Peyer's patch (tissue), 4 donors: ENCODE measurements around the gene ILKAP.

Experiments used
- POLR2A ChIP-seq, 2 donors: fragments of 450-650 bp; IDR thresholded peaks; one replicate each; pipeline ENCODE4 v1.5.1; 2017; ENCODE audit warnings: antibody characterized with exemption in 2 of 2, mild to moderate bottlenecking in 2 of 2, moderate library complexity in 2 of 2
- TF ChIP-seq, protein P1 (sequence below), 6 experiments: fragments of 450-650 bp in 4 of 6; fragments of 200-600 bp in 2 of 6; sonication (generic) in 1 of 6; IDR thresholded peaks; one replicate each; pipeline ENCODE4 v1.5.1; 2017 to 2019; ENCODE audit warnings: antibody characterized with exemption in 6 of 6, mild to moderate bottlenecking in 3 of 6, moderate library complexity in 1 of 6

DNA sequence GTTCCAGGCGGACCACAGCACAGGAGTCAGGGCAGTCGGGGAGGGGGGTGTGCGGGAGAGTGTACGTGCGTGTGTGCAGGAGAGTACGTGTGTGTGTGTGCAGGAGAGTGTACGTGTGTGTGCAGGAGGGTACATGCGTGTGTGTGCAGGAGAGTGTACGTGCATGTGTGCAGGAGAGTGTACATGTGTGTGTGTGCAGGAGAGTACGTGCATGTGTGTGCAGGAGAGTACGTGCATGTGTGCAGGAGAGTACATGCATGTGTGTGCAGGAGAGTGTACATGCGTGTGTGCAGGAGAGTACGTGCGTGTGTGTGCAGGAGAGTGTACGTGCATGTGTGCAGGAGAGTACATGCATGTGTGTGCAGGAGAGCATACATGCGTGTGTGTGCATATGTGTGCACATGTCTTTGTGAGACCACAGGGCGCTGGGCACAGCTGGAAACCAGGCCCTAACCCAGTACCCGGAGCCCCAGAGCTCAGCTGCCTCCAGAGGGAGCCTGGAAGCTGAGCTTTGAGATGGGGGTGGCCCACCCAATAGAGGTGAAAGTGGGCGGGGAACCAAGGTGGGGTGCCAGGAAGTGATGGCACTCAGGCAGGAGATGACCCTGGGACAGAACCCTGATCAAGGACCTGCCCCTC is 78.9 kb downstream of the ILKAP start:
- TF ChIP-seq POLR2A (IDR thresholded peaks at IDR 0.05) = no peak
- TF ChIP-seq, protein P1, sequence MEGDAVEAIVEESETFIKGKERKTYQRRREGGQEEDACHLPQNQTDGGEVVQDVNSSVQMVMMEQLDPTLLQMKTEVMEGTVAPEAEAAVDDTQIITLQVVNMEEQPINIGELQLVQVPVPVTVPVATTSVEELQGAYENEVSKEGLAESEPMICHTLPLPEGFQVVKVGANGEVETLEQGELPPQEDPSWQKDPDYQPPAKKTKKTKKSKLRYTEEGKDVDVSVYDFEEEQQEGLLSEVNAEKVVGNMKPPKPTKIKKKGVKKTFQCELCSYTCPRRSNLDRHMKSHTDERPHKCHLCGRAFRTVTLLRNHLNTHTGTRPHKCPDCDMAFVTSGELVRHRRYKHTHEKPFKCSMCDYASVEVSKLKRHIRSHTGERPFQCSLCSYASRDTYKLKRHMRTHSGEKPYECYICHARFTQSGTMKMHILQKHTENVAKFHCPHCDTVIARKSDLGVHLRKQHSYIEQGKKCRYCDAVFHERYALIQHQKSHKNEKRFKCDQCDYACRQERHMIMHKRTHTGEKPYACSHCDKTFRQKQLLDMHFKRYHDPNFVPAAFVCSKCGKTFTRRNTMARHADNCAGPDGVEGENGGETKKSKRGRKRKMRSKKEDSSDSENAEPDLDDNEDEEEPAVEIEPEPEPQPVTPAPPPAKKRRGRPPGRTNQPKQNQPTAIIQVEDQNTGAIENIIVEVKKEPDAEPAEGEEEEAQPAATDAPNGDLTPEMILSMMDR (IDR thresholded peaks at IDR 0.05) = no peak
